Tibial artery (tissue), 4 donors: ENCODE data around the gene GRID2IP.
A peak's percentile ranks its signal among the peaks of the same experiment; 100 is the strongest.
"Not testable (repeated sequence)": the region's sequence is repeated elsewhere in the genome, so short reads cannot be mapped to it uniquely, and the experiment has no call there.

Experiments
- DNase-seq, 2 donors: peaks; one replicate each; pipeline ENCODE4 v3.0.0-alpha.2; 2019
- H3K27ac ChIP-seq, 2 donors: fragments of 200-600 bp; sonication (generic) in 1 of 2; 1 replicate in 1 of 2; 2 replicates in 1 of 2; pipeline ENCODE4 v1.5.1; 2018 to 2019; ENCODE audit warnings: mild to moderate bottlenecking in 1 of 2
- H3K27me3 ChIP-seq, 2 donors: fragments of 200-600 bp; sonication (generic) in 1 of 2; one replicate each; pipeline versions ENCODE4 v1.5.1 to v1.6.0; 2016 to 2019
- H3K36me3 ChIP-seq, 3 donors: fragments of 200-600 bp; sonication (generic) in 2 of 3; one replicate each; pipeline ENCODE4 v1.5.1; 2016 to 2019; ENCODE audit warnings: mild to moderate bottlenecking in 2 of 3
- H3K4me1 ChIP-seq, 4 donors: fragments of 200-600 bp; sonication (generic) in 2 of 4; 1 replicate in 3 of 4; 2 replicates in 1 of 4; pipeline ENCODE4 v1.5.1; 2016 to 2019
- H3K4me3 ChIP-seq, 2 donors: fragments of 200-600 bp; sonication (generic) in 1 of 2; 1 replicate in 1 of 2; 2 replicates in 1 of 2; pipeline ENCODE4 v1.5.1; 2018 to 2019; ENCODE audit warnings: mild to moderate bottlenecking in 2 of 2
- H3K9me3 ChIP-seq, 3 donors: fragments of 200-600 bp; sonication (generic) in 1 of 3; one replicate each; pipeline ENCODE4 v1.5.1; 2016 to 2019
- CTCF ChIP-seq, 2 experiments: fragments of 200-600 bp in 1 of 2; fragments of 450-650 bp in 1 of 2; IDR thresholded peaks; one replicate each; pipeline ENCODE4 v1.5.1; 2017 to 2019; ENCODE audit warnings: antibody characterized with exemption in 2 of 2, mild to moderate bottlenecking in 1 of 2, moderate library complexity in 1 of 2
- intact Hi-C: fragments of 100-400 bp; cut with DNase I; formaldehyde crosslinking; loops from one replicate; pipeline ENCODE4 v1.15.0; 2023; ENCODE audit warnings: low total_unique reads

The GRID2IP gene

DNA sequence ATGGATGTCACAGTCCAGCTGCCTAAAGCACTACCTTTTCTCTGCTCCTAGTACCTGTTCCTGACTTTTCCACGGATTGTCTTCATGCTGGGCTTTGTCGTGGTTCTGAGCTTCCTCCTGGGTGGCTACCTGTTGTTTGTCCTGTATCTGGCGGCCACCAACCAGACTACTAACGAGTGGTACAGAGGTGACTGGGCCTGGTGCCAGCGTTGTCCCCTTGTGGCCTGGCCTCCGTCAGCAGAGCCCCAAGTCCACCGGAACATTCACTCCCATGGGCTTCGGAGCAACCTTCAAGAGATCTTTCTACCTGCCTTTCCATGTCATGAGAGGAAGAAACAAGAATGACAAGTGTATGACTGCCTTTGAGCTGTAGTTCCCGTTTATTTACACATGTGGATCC lies 37.3 kb upstream of the GRID2IP start:
- H3K36me3 ChIP-seq: peaks cover 16 to 61% (median 29%) of the 10 kb centered on the region in 3 donors
- intact Hi-C loops: no loop called here
- no peak for TF ChIP-seq CTCF (IDR thresholded peaks at IDR 0.05)

DNA sequence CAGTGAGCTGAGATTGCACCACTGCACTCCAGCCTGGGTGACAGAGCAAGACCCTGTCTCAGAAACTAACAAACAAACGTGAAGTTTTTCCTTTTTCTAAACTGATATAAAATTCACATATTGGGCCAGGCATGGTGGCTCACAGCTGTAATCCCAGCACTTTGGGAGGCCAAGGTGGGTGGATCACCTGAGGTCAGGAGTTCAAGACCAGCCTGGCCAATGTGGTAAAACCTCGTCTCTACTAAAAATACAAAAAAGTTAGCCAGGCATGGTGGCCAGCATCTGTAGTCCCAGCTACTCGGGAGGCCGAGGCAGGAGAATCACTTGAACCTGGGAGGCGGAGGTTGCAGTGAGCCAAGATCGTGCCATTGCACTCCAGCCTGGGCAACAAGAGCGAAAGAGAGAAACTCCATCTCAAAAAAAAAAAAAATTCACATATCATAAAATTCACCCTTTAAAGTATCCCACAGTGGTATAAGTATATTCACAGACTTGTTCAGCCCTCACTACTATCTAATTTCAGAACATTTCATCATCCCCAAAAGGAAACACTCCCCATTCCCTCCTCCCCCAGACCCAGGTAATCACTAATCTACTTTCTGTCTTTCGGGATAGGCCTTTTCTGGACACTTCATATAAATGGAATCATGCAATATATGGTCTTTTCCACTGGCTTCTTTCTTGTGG lies 34.6 kb upstream of the GRID2IP start:
- H3K4me3 ChIP-seq, intact Hi-C loops, H3K9me3 ChIP-seq, DNase-seq, H3K27ac ChIP-seq, H3K4me1 ChIP-seq, H3K27me3 ChIP-seq: not testable (repeated sequence)
- H3K36me3 ChIP-seq: peaks cover 27 to 66% (median 42%) of the 10 kb centered on the region in 3 donors

More for the DNA sequence above, 37.3 kb upstream of the GRID2IP start:
- DNase-seq: no peak
- H3K27me3 ChIP-seq: no peaks in the 10 kb centered on the region
- H3K4me1 ChIP-seq: peaks cover 0 to 20% (median 7%) of the 10 kb centered on the region in 4 donors
- H3K9me3 ChIP-seq: no peaks in the 10 kb centered on the region
- H3K27ac ChIP-seq: no peak overlapping the region
- no peak overlapping the region for H3K4me3 ChIP-seq

GRCh38 chr7:6579446-6579845 lies 28.2 kb upstream of the GRID2IP start:
- peaks cover 0 to 13% (median 0%) of the 10 kb centered on the region in 4 donors for H3K4me1 ChIP-seq
- no peak for TF ChIP-seq CTCF (IDR thresholded peaks at IDR 0.05)
- no peaks in the 10 kb centered on the region for H3K27me3 ChIP-seq
- H3K27ac ChIP-seq: no peak overlapping the region
- no peaks in the 10 kb centered on the region for H3K9me3 ChIP-seq
- intact Hi-C loops: no loop called here
- peaks cover 26 to 47% (median 27%) of the 10 kb centered on the region in 3 donors for H3K36me3 ChIP-seq
- no peak overlapping the region for H3K4me3 ChIP-seq
- DNase-seq: no peak

DNA sequence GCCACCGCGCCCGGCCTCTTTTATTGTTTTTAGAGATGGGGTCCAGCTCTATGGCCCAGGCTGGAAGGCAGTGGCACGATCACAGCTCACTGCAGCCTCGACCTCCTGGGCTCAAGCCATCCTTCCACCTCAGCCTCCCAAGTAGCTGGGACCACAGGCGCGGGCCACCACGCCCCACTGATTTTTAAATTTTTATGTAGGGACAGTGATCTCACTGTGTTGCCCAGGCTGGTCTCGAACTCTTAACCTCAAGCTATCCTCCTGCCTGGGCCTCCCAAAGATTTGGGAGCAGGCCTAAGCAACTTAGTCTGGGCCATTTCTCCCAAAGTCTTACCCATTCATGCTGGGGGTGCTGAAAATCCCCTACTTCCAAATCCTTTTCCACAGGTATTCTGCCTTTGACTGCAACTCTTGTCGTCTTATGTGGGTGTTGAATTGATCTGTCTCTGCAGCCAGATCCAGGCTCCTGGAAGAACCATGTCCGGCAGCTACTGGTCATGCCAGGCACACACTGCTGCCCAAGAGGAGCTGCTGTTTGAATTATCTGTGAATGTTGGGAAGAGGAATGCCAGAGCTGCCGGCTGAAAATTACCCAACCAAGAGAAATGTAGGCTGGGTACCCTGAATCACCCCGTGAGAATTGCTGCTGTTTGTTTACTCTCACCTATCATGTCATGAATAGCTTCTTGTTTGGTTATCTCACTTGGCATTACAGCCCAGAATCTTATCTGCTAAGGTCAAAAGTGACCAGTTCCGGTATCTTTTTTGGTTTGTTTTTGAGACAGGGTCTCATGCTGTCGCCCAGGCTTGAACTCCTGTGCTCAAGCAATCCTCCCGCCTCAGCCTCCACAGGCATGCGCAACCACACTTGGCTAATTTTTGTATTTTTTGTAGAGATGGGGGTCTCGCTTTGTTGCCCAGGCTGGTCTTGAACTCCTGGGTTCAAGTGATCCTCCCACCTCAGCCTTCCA lies 27.1 kb upstream of the GRID2IP start:
- DNase-seq: no peak
- Histone ChIP-seq H3K4me1 (peaks cover 0 to 13% (median 0%) of the 10 kb centered on the region in 4 donors), H3K4me3 (peak overlapping the region; percentile 64 to 65), H3K27me3 (no peaks in the 10 kb centered on the region), H3K36me3 (peaks cover 18 to 39% (median 24%) of the 10 kb centered on the region in 3 donors), H3K27ac (peak overlapping the region; percentile 91 to 96), H3K9me3 (no peaks in the 10 kb centered on the region)
- intact Hi-C loops: no loop called here
- no peak for TF ChIP-seq CTCF (IDR thresholded peaks at IDR 0.05)

- no peak for TF ChIP-seq CTCF (IDR thresholded peaks at IDR 0.05)
- peaks cover 0 to 13% (median 0%) of the 10 kb centered on the region in 4 donors for H3K4me1 ChIP-seq
- no peaks in the 10 kb centered on the region for H3K9me3 ChIP-seq
- intact Hi-C loops: no loop called here
- peak; percentile 82 to 92 for DNase-seq
- H3K27ac ChIP-seq: peak within 1 kb of the TSS; percentile 91 to 96
- H3K36me3 ChIP-seq: peaks cover 9 to 30% (median 18%) of the 10 kb centered on the region in 3 donors
- peak within 1 kb of the TSS; percentile 64 to 65 for H3K4me3 ChIP-seq
- H3K27me3 ChIP-seq: no peaks in the 10 kb centered on the region
Observed at GRCh38 chr7:6577369-6578113, 26.3 kb upstream of the GRID2IP start, which contains the start of gene ZDHHC4. Gene ZDHHC4, plus strand, starts transcription at chr7:6577454. Its CDS starts 3,108 bp downstream, at chr7:6580562.

DNA sequence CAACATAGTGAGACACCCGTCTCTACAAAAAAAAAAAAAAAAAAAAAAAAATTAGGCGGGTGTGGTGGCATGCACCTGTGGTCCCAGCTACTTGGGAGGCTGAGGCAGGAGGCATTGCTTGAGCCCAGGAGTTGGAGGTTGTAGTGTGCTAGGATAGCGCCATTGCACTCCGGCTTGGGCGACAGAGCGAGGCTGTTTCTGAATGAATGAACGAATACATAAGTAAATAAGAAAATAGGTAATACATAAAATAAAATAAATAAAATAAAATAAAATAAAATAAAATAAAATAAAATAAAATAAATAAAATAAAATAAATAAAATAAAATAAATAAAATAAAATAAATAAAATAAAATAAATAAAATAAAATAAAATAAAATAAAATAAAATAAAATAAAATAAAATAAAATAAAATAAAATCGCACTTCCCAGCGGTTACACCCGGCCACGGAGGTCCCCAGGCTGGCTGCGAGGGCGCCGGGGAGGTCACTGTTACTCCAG lies 25.7 kb upstream of the GRID2IP start:
- Histone ChIP-seq H3K36me3 (peaks cover 3 to 24% (median 12%) of the 10 kb centered on the region in 3 donors), H3K27ac (peak overlapping the region; percentile 91 to 96), H3K4me3 (peak overlapping the region; percentile 64 to 65), H3K4me1 (peaks cover 0 to 13% (median 0%) of the 10 kb centered on the region in 4 donors)
- H3K27me3 ChIP-seq, H3K9me3 ChIP-seq, DNase-seq, intact Hi-C loops: not testable (repeated sequence)
